Testis (tissue), 3 donors: ENCODE measurements around the gene SHC3. TPM values are rescaled to one million over a fixed set of nuclear protein-coding genes. Genes with fewer than 3 reads are reported as not detected.

Experiments used
- DNase-seq: peaks from one replicate; pipeline ENCODE4 v3.0.0-alpha.2; 2019
- H3K27ac ChIP-seq, 2 donors: fragments of 200-600 bp; sonication (generic); one replicate each; pipeline ENCODE4 v1.5.1; 2019
- H3K27me3 ChIP-seq: fragments of 200-600 bp; sonication (generic); one replicate; pipeline ENCODE4 v1.5.1; 2019
- H3K36me3 ChIP-seq: fragments of 200-600 bp; sonication (generic); one replicate; pipeline ENCODE4 v1.5.1; 2017; ENCODE audit warnings: low read depth; ENCODE audit errors: missing control alignments
- H3K4me1 ChIP-seq: fragments of 200-600 bp; sonication (generic); one replicate; pipeline ENCODE4 v1.5.1; 2019
- H3K4me3 ChIP-seq, 2 donors: fragments of 200-600 bp; sonication (generic); one replicate each; pipeline ENCODE4 v1.5.1; 2017 to 2019
- H3K9me3 ChIP-seq: fragments of 200-600 bp; sonication (generic); one replicate; pipeline ENCODE4 v1.5.1; 2017
- POLR2A ChIP-seq: fragments of 450-650 bp; IDR thresholded peaks from one replicate; pipeline ENCODE4 v1.6.1; 2017; ENCODE audit warnings: antibody characterized with exemption, mild to moderate bottlenecking, moderate library complexity
- WGBS, 2 donors: methylation state at CpG; one replicate each; pipeline ENCODE4 v1.1.5; 2018; 5-methylcytosine and 5-hydroxymethylcytosine counted together
- intact Hi-C: fragments of 100-400 bp; cut with DNase I; formaldehyde crosslinking; loops from one replicate; pipeline ENCODE4 v1.15.1; 2023; ENCODE audit warnings: low total_unique reads
- polyA plus RNA-seq: library from polyadenylated mRNA; stranded (reverse); fragments of 350-450 nt; fragmentation: Illumina TruSeq; extraction: RNeasy Lipid Tissue Mini Kit (QIAGEN cat#74804); gene quantifications from one replicate; pipeline ENCODE4 v1.2.3, GENCODE V29; 2014; ENCODE audit warnings: low read depth, low replicate concordance; ENCODE audit not compliant: insufficient read depth
- total RNA-seq, 2 donors: library from RNA; depleted of rRNA; stranded (reverse); fragments of >200 nt; gene quantifications; one replicate each; pipeline ENCODE4 v1.2.3, GENCODE V29; 2016
- TF ChIP-seq, protein P1 (sequence below), 3 experiments: fragments of 450-650 bp in 2 of 3; fragments of 200-600 bp in 1 of 3; sonication (generic) in 1 of 3; IDR thresholded peaks; one replicate each; pipeline ENCODE4 v1.5.1; 2016 to 2019; ENCODE audit warnings: antibody characterized with exemption in 3 of 3, mild to moderate bottlenecking in 2 of 3, moderate library complexity in 1 of 3

The SHC3 gene
- total and polyA plus RNA-seq, 3 donors from 2014 or later, result 0.37 to 0.87 (median 0.82) TPM

DNA sequence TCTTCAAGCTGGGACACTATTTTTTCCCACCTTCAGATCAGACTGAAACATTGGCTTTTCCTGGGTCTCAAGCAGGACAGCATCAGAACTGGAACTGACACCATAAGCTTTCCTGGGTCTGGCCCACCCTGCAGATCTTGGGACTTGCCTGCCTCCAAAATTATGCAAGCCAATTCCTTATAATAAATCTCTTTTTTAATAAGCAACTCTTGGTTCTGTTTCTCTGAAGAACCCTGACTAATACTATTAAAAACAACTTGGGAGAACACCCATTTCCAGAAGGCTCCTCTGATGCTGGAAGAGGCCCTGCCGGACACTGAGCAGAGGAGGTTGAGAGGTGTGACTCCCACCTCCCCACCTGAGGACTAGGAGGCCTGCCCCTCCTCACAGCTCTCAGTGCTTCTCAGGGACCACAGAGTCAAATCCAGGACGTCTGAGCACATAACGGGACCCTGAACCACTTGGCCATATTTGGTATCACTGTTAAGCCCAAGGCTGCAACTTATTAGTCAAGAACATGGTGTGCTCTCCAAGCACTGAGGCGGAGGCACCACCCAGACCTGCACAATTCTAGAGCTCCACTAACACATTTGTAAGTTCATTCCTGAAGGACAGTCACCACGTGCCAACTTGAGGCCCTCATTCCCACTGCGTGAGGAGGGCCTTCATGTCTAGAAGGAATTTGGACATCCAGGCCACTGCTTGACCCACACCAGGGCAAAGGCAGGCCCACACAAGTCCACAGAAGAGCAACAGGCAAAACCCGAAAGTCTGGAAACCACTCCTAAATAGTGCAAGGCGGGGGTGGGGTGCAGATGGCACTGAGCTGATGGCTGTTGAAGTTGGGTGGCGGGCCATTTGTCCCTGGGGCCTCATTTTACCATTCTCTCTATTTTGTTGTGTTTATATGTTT, 9.5 kb downstream of the SHC3 start:
- H3K36me3 ChIP-seq, result no peaks in the 10 kb centered on the region
- H3K4me1 ChIP-seq, result no peaks in the 10 kb centered on the region
- no peak overlapping the region for H3K27ac ChIP-seq
- no peaks in the 10 kb centered on the region for H3K27me3 ChIP-seq
- WGBS, 2 donors, result 81 to 88% methylated on average over 7 to 9 of the region's 9 CpGs
- no peaks in the 10 kb centered on the region for H3K9me3 ChIP-seq
- TF ChIP-seq, protein P1, sequence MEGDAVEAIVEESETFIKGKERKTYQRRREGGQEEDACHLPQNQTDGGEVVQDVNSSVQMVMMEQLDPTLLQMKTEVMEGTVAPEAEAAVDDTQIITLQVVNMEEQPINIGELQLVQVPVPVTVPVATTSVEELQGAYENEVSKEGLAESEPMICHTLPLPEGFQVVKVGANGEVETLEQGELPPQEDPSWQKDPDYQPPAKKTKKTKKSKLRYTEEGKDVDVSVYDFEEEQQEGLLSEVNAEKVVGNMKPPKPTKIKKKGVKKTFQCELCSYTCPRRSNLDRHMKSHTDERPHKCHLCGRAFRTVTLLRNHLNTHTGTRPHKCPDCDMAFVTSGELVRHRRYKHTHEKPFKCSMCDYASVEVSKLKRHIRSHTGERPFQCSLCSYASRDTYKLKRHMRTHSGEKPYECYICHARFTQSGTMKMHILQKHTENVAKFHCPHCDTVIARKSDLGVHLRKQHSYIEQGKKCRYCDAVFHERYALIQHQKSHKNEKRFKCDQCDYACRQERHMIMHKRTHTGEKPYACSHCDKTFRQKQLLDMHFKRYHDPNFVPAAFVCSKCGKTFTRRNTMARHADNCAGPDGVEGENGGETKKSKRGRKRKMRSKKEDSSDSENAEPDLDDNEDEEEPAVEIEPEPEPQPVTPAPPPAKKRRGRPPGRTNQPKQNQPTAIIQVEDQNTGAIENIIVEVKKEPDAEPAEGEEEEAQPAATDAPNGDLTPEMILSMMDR (IDR thresholded peaks at IDR 0.05), result no peak
- TF ChIP-seq POLR2A, result no peak
- H3K4me3 ChIP-seq, result no peak overlapping the region
- intact Hi-C loops, result no loop called here
- no peak for DNase-seq

DNA sequence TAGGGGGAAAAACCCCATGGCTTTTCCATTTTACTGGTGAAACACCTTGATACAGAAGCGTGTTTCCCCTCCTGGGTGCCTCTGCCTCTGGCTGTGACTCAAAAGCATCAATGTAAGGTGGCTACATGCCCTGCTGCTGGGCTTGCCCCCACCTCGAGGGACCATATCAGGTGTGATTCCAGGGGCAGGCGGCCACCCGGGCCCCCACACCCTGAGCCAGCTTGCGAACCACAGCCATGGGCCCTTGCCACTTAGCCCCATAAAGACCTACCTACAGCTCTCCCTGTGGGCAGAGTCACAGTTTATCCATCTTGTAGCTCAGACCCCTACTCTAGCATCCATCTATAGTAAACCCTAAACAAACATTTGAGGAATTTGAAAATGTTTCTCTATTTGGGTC, 10.8 kb downstream of the SHC3 start:
- no peak for DNase-seq
- no peaks in the 10 kb centered on the region for H3K36me3 ChIP-seq
- no peaks in the 10 kb centered on the region for H3K4me1 ChIP-seq
- no peak overlapping the region for H3K27ac ChIP-seq
- H3K27me3 ChIP-seq, result no peaks in the 10 kb centered on the region
- no peak for TF ChIP-seq POLR2A
- TF ChIP-seq, protein P1 (IDR thresholded peaks at IDR 0.05), result no peak
- no peaks in the 10 kb centered on the region for H3K9me3 ChIP-seq
- intact Hi-C loops, result no loop called here
- H3K4me3 ChIP-seq, result no peak overlapping the region
- 86 to 97% methylated on average over 3 to 5 of the region's 5 CpGs for WGBS, 2 donors

DNA sequence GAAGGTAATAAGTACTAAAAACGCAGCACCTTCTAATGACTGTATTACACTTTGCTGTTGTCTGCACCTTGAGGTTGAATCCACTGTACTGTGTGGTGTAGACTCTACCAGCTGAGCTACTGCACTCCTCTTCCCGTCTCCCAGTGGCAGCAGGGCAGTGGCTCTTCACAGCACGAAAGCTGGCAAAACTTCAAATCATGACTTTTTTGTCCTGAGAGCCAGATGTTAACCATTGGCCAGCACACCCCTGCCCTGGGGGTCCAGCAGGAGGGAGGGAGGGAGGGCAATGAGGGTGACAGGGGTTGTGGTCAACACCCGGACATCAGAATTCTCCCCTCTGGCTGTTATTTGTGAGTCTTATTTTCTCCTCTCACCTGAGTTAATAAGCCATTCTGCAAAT, 11.8 kb downstream of the SHC3 start:
- Histone ChIP-seq H3K27ac (no peak overlapping the region), H3K36me3 (no peaks in the 10 kb centered on the region), H3K27me3 (no peaks in the 10 kb centered on the region), H3K4me1 (no peaks in the 10 kb centered on the region), H3K9me3 (no peaks in the 10 kb centered on the region), H3K4me3 (no peak overlapping the region)
- DNase-seq, result no peak
- TF ChIP-seq, protein P1 (IDR thresholded peaks at IDR 0.05), result no peak
- TF ChIP-seq POLR2A, result no peak
- intact Hi-C loops, result no loop called here
- WGBS, 2 donors, result 82 to 89% methylated on average over 4 of the region's 4 CpGs

DNA sequence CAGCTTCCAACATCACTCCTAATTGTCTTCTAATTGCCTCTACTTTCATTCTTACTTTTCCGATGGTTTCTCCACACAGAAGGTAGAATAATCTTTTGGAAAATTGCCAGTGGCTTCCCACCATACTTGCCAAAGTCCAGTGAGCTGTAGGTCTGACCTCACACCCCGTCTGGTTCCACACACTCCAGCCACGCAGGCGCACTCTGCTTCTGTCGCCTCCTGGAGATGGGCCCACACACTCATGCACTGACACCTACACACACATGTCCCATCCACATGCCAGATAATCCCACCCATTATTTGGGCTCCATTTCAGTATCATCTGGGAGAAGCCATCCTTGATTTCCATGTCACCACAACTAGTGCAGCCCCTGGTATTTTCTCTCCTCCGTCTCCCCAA, 12.7 kb downstream of the SHC3 start:
- no peaks in the 10 kb centered on the region for H3K4me1 ChIP-seq
- DNase-seq, result no peak
- H3K27ac ChIP-seq, result no peak overlapping the region
- 84 to 88% methylated on average over 6 of the region's 6 CpGs for WGBS, 2 donors
- no peaks in the 10 kb centered on the region for H3K9me3 ChIP-seq
- no peaks in the 10 kb centered on the region for H3K27me3 ChIP-seq
- intact Hi-C loops, result no loop called here
- TF ChIP-seq, protein P1 (IDR thresholded peaks at IDR 0.05), result no peak
- TF ChIP-seq POLR2A, result no peak
- H3K36me3 ChIP-seq, result no peaks in the 10 kb centered on the region
- H3K4me3 ChIP-seq, result no peak overlapping the region

DNA sequence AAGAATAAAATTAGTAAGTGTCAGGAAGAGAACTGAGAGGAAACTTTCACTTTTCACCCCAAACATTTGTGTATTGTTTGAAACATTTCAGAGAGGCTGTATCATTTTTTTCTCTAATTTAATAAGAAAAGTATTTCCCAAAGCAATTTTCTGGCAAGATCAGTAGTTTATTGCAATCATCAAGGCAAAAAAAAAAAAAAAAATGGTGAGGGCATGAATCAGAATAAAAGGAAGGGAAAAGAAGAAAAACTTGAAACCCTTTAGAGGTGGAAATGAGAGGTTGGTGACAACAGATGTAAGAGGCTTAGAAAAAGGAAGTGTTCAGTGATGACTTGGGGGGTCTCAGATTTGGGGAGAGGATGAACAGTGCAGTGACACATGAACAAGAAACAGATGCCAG, 13.3 kb downstream of the SHC3 start:
- DNase-seq, result no peak
- H3K27ac ChIP-seq, result no peak overlapping the region
- intact Hi-C loops, result no loop called here
- no peaks in the 10 kb centered on the region for H3K27me3 ChIP-seq
- TF ChIP-seq POLR2A, result no peak
- TF ChIP-seq, protein P1 (IDR thresholded peaks at IDR 0.05), result no peak
- no peak overlapping the region for H3K4me3 ChIP-seq
- no peaks in the 10 kb centered on the region for H3K9me3 ChIP-seq
- no peaks in the 10 kb centered on the region for H3K36me3 ChIP-seq
- no peaks in the 10 kb centered on the region for H3K4me1 ChIP-seq
